ENCODE results near the gene UNC13D.

The UNC13D gene

DNA sequence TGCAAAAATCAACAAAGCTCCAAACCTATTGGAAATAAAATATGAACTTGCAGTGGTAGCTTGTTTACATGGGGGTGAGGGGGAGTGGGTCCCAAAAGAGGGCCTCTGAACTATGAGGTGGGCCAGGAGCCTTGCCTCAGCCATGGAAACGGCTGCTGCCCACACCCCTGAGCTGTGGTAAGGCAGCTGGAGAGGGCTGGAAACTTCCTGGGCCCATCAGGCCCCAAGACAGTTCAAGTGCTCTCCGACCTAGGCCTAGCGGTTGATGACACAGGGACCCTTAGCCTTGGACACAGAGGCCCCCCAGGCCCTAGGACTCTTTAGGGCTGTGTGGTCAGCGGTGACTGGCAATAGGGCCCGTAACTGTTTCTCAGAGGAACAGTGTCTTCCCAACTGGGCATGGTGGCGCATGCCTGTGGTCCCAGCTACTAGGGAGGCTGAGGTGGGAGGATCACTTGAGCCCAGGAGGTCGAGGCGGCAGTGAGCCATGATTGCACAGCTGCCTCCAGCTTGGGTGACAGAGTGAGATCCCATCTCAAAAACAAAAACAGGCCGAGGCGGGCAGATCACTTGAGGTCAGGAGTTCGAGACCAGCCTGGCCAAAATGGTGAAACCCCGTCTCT is 18.3 kb downstream of the UNC13D start:
- ATAC-seq (ENCODE audit: low read depth) (no peak), DNase-seq (ENCODE audit: low spot score) (no peak)
- no peak overlapping the region for H3K4me3 ChIP-seq (ENCODE audit: severe bottlenecking)
- TF ChIP-seq, protein P1, sequence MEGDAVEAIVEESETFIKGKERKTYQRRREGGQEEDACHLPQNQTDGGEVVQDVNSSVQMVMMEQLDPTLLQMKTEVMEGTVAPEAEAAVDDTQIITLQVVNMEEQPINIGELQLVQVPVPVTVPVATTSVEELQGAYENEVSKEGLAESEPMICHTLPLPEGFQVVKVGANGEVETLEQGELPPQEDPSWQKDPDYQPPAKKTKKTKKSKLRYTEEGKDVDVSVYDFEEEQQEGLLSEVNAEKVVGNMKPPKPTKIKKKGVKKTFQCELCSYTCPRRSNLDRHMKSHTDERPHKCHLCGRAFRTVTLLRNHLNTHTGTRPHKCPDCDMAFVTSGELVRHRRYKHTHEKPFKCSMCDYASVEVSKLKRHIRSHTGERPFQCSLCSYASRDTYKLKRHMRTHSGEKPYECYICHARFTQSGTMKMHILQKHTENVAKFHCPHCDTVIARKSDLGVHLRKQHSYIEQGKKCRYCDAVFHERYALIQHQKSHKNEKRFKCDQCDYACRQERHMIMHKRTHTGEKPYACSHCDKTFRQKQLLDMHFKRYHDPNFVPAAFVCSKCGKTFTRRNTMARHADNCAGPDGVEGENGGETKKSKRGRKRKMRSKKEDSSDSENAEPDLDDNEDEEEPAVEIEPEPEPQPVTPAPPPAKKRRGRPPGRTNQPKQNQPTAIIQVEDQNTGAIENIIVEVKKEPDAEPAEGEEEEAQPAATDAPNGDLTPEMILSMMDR (IDR thresholded peaks at IDR 0.05; ENCODE audit: poor library complexity, severe bottlenecking): no peak
- H3K4me1 ChIP-seq (ENCODE audit: insufficient read depth, poor library complexity, severe bottlenecking): no peaks in the 10 kb centered on the region
- no peaks in the 10 kb centered on the region for H3K27me3 ChIP-seq (ENCODE audit: insufficient read depth, poor library complexity, severe bottlenecking)
- peaks cover 26% of the 10 kb centered on the region for H3K36me3 ChIP-seq (ENCODE audit: low read depth)
- no peaks in the 10 kb centered on the region for H3K9me3 ChIP-seq (ENCODE audit: severe bottlenecking)
- no peak overlapping the region for H3K27ac ChIP-seq (ENCODE audit: poor library complexity, severe bottlenecking)

DNA sequence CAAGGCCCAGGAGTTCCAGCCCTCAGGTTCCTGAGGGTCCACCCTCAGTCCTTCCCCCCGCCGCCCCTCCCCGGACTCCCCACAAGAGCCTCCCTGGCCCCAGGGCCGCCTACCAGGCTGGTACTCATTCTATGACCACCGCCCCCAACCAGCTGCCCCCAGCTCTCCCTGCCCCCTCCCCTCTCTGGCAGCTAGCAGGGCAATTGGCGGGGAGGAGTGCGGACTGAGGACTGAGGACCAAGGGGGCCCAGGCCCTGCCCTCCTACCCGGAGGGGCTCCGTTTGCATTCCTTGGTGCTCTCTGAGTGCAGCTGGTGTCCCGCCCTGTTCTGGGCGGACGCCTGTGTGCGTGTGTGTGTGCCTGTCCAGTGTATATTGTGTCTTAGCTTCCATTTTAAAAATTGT is 19.1 kb downstream of the UNC13D start:
- Histone ChIP-seq H3K36me3 (ENCODE audit: low read depth) (peaks cover 31% of the 10 kb centered on the region), H3K9me3 (ENCODE audit: severe bottlenecking) (no peaks in the 10 kb centered on the region), H3K27ac (ENCODE audit: poor library complexity, severe bottlenecking) (no peak overlapping the region), H3K27me3 (ENCODE audit: insufficient read depth, poor library complexity, severe bottlenecking) (no peaks in the 10 kb centered on the region), H3K4me1 (ENCODE audit: insufficient read depth, poor library complexity, severe bottlenecking) (no peaks in the 10 kb centered on the region), H3K4me3 (ENCODE audit: severe bottlenecking) (no peak overlapping the region)
- ATAC-seq (ENCODE audit: low read depth): no peak
- DNase-seq (ENCODE audit: low spot score): peak; percentile 66
- TF ChIP-seq, protein P1 (IDR thresholded peaks at IDR 0.05; ENCODE audit: poor library complexity, severe bottlenecking): no peak

DNA sequence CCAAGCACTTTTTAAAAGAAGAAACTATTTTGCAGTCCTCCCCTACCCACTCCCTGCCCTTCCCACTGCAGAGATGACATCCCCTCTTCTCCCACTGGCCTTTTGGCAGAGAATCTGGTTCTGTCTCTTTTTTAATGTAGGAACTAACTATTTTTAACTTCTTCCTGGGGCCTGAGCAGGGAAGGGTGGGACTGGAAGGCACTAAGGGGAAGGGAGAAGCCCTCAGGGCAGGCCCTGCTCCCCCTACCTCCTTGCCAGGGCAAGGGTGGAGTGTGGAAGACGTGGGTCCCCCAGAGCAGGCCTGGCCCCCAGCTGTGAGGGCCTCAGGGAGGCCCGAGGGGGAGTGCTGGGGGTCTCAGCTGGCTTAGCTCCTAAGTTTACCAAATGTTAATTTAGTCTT is 19.5 kb downstream of the UNC13D start:
- H3K36me3 ChIP-seq (ENCODE audit: low read depth): peaks cover 36% of the 10 kb centered on the region
- H3K9me3 ChIP-seq (ENCODE audit: severe bottlenecking): no peaks in the 10 kb centered on the region
- no peaks in the 10 kb centered on the region for H3K4me1 ChIP-seq (ENCODE audit: insufficient read depth, poor library complexity, severe bottlenecking)
- no peak overlapping the region for H3K27ac ChIP-seq (ENCODE audit: poor library complexity, severe bottlenecking)
- H3K27me3 ChIP-seq (ENCODE audit: insufficient read depth, poor library complexity, severe bottlenecking): no peaks in the 10 kb centered on the region
- DNase-seq (ENCODE audit: low spot score): peak; percentile 45
- TF ChIP-seq, protein P1 (IDR thresholded peaks at IDR 0.05; ENCODE audit: poor library complexity, severe bottlenecking): no peak
- no peak overlapping the region for H3K4me3 ChIP-seq (ENCODE audit: severe bottlenecking)
- ATAC-seq (ENCODE audit: low read depth): no peak

- Histone ChIP-seq H3K27me3 (ENCODE audit: insufficient read depth, poor library complexity, severe bottlenecking) (no peaks in the 10 kb centered on the region), H3K4me3 (ENCODE audit: severe bottlenecking) (no peak overlapping the region), H3K4me1 (ENCODE audit: insufficient read depth, poor library complexity, severe bottlenecking) (no peaks in the 10 kb centered on the region), H3K9me3 (ENCODE audit: severe bottlenecking) (no peaks in the 10 kb centered on the region), H3K36me3 (ENCODE audit: low read depth) (peaks cover 42% of the 10 kb centered on the region), H3K27ac (ENCODE audit: poor library complexity, severe bottlenecking) (no peak overlapping the region)
- peak; percentile 45 for DNase-seq (ENCODE audit: low spot score)
- TF ChIP-seq, protein P1 (IDR thresholded peaks at IDR 0.05; ENCODE audit: poor library complexity, severe bottlenecking): no peak
- no peak for ATAC-seq (ENCODE audit: low read depth)
These were observed 20.1 kb downstream of the UNC13D start for GRCh38 chr17:75824050-75824552.
